Colonic mucosa (tissue), 4 donors: Measurements from ENCODE around the gene RASGRP1. TPM values are rescaled to one million over a fixed set of nuclear protein-coding genes. Genes with fewer than 3 reads are reported as not detected.
A peak's percentile ranks its signal among the peaks of the same experiment; 100 is the strongest.

Experiments
- DNase-seq: peaks from one replicate; pipeline ENCODE4 v3.0.0-alpha.2; 2020
- H3K27ac ChIP-seq: fragments of 200-600 bp; one replicate; pipeline ENCODE4 v1.8.0; 2021
- H3K27me3 ChIP-seq: fragments of 200-600 bp; one replicate; pipeline ENCODE4 v1.8.0; 2021
- H3K36me3 ChIP-seq: fragments of 200-600 bp; one replicate; pipeline ENCODE4 v1.8.0; 2021
- H3K4me1 ChIP-seq: fragments of 200-600 bp; one replicate; pipeline ENCODE4 v1.8.0; 2021; ENCODE audit warnings: mild to moderate bottlenecking
- H3K4me3 ChIP-seq: fragments of 200-600 bp; one replicate; pipeline ENCODE4 v1.8.0; 2021
- H3K9ac ChIP-seq, 2 donors: one replicate each; pipeline ENCODE4 v1.7.0; 2013; ENCODE audit warnings: control low read depth in 2 of 2, low read depth in 2 of 2, low read length in 2 of 2
- H3K9me3 ChIP-seq: fragments of 200-600 bp; one replicate; pipeline ENCODE4 v1.8.0; 2021
- CTCF ChIP-seq: fragments of 200-600 bp; IDR thresholded peaks from one replicate; pipeline ENCODE4 v1.8.0; 2022; ENCODE audit warnings: antibody characterized with exemption, mild to moderate bottlenecking
- intact Hi-C: fragments of 100-400 bp; cut with DNase I; formaldehyde crosslinking; loops from one replicate; pipeline ENCODE4 v1.14.1; 2022
- total RNA-seq, 2 donors: library from RNA; stranded (reverse); fragmentation: NEBNext Ultra II Directional in 1 of 2; extraction: Animal tissue kit (Norgen Biotek cat#: 25700) in 1 of 2; gene quantifications; one replicate each; pipeline ENCODE4 v1.2.1, GENCODE V29; 2021
- donor health status: healthy.
- donor health status: DM: no; HTN: no; CAD: no.
- donor health status: DM: no; HTN: no; CAD: no.

RASGRP1 gene
- total RNA-seq, 2 donors from 2014 or later, result 0.96 to 1.5 TPM

GRCh38 chr15:38441130-38441519 is 123.5 kb downstream of the RASGRP1 start:
- Histone ChIP-seq H3K27me3 (no peaks in the 10 kb centered on the region), H3K36me3 (no peaks in the 10 kb centered on the region), H3K4me1 (no peaks in the 10 kb centered on the region), H3K27ac (no peak overlapping the region), H3K4me3 (no peak overlapping the region), H3K9ac (no peak overlapping the region), H3K9me3 (no peaks in the 10 kb centered on the region)
- DNase-seq, result no peak
- TF ChIP-seq CTCF, result no peak
- intact Hi-C loops, result loop anchor here (5.0 kb wide), 1 partner anchor 246 kb away; no protein-coding TSS in a partner anchor

GRCh38 chr15:38440353-38441129 is 124.1 kb downstream of the RASGRP1 start:
- Histone ChIP-seq H3K9ac (no peak overlapping the region), H3K4me1 (no peaks in the 10 kb centered on the region), H3K27me3 (no peaks in the 10 kb centered on the region), H3K9me3 (no peaks in the 10 kb centered on the region), H3K27ac (no peak overlapping the region), H3K4me3 (no peak overlapping the region), H3K36me3 (no peaks in the 10 kb centered on the region)
- peak; percentile 85 for TF ChIP-seq CTCF
- DNase-seq, result peak; percentile 39
- intact Hi-C loops, result loop anchor here (5.0 kb wide), 1 partner anchor 247 kb away; no protein-coding TSS in a partner anchor

Other genes starting within 250 kb of the RASGRP1 start
- gene FAM98B, start 110.7 kb downstream of the RASGRP1 start, total RNA-seq, result 10 to 100 TPM; 20.0 to 20.9 TPM